NCI-H2029 (cell line): ENCODE measurements around the gene WBP1.
A peak's percentile ranks its signal among the peaks of the same experiment; 100 is the strongest.
"Not testable (repeated sequence)": the region's sequence is repeated elsewhere in the genome, so short reads cannot be mapped to it uniquely, and the experiment has no call there.

ENCODE experiments used
- DNase-seq: peaks from one replicate; lab custom pipeline; 2025; lab: John Stamatoyannopoulos, UW

WBP1 gene

GRCh38 chr2:74427551-74427950, 30.7 kb upstream of the WBP1 start:
- DNase-seq = no peak

GRCh38 chr2:74428675-74429074, 29.6 kb upstream of the WBP1 start:
- no peak for DNase-seq

- no peak for DNase-seq
These were observed 28.5 kb upstream of the WBP1 start for GRCh38 chr2:74429487-74430451.

- no peak for DNase-seq
These were observed 27.7 kb upstream of the WBP1 start for GRCh38 chr2:74430502-74430901.

GRCh38 chr2:74436111-74436805, 22.0 kb upstream of the WBP1 start:
- no peak for DNase-seq

- DNase-seq = no peak
These were observed 21.2 kb upstream of the WBP1 start for GRCh38 chr2:74436848-74437695.

GRCh38 chr2:74438248-74438647, 20.0 kb upstream of the WBP1 start:
- DNase-seq = no peak

- no peak for DNase-seq
These were observed 18.9 kb upstream of the WBP1 start for GRCh38 chr2:74439373-74439772.

- no peak for DNase-seq
These were observed 18.3 kb upstream of the WBP1 start for GRCh38 chr2:74439803-74440377.

GRCh38 chr2:74440378-74441169, 17.7 kb upstream of the WBP1 start:
- DNase-seq = peak; percentile 73

- no peak for DNase-seq
These were observed 17.0 kb upstream of the WBP1 start for GRCh38 chr2:74441170-74441689.

- peak; percentile 56 for DNase-seq
These were observed 16.4 kb upstream of the WBP1 start, which contains the start of gene RTKN for GRCh38 chr2:74441690-74442482. Gene RTKN (minus strand): TSS chr2:74441937. CDS start chr2:74441816, 121 bp downstream.

- not testable (repeated sequence) for DNase-seq
These were observed 15.5 kb upstream of the WBP1 start for GRCh38 chr2:74442483-74443297.

- DNase-seq = no peak
These were observed 13.5 kb upstream of the WBP1 start for GRCh38 chr2:74444498-74445318.

GRCh38 chr2:74447230-74447999, 10.8 kb upstream of the WBP1 start:
- DNase-seq = no peak

- DNase-seq = no peak
These were observed 9.5 kb upstream of the WBP1 start for GRCh38 chr2:74448771-74449170.

GRCh38 chr2:74450570-74451190, 7.6 kb upstream of the WBP1 start:
- DNase-seq = no peak
